Measurements from ENCODE around the gene MAB21L4. TPM values are rescaled to one million over a fixed set of nuclear protein-coding genes. Genes with fewer than 3 reads are reported as not detected.

MAB21L4 gene
- total RNA-seq, 1 donor from 2014 or later, result not detected

DNA sequence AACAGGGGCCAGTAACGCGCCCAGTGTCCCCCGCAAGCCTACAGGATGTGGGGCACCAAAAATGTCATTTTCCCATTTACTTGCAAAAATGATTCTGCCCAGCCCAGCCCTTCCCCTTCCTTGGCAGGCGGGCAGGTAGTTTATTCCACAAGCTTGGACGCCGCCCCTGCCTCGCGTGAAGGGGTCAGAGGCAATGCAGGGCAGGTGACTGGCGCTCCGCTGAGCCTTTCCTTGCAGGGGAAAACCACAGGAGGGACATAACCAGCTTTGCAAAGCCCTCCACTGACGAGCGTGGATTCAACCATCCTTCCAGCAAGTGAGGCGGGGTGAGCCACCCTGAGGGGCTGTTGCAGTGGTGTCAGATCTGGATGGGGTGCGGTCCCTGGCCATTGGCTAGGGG is 5.3 kb downstream of the MAB21L4 start:
- no peak overlapping the region for H3K27ac Mint-ChIP-seq (ENCODE audit: unreplicated experiment)
- no peaks in the 10 kb centered on the region for H3K36me3 Mint-ChIP-seq (ENCODE audit: low read depth)
- H3K9me3 Mint-ChIP-seq, result no peaks in the 10 kb centered on the region
- peaks cover 4% of the 10 kb centered on the region for H3K4me1 Mint-ChIP-seq
- no peaks in the 10 kb centered on the region for H3K27me3 Mint-ChIP-seq (ENCODE audit: low read depth)
- no peak for DNase-seq (ENCODE audit: low read depth, low spot score)
- TF ChIP-seq, protein P1, sequence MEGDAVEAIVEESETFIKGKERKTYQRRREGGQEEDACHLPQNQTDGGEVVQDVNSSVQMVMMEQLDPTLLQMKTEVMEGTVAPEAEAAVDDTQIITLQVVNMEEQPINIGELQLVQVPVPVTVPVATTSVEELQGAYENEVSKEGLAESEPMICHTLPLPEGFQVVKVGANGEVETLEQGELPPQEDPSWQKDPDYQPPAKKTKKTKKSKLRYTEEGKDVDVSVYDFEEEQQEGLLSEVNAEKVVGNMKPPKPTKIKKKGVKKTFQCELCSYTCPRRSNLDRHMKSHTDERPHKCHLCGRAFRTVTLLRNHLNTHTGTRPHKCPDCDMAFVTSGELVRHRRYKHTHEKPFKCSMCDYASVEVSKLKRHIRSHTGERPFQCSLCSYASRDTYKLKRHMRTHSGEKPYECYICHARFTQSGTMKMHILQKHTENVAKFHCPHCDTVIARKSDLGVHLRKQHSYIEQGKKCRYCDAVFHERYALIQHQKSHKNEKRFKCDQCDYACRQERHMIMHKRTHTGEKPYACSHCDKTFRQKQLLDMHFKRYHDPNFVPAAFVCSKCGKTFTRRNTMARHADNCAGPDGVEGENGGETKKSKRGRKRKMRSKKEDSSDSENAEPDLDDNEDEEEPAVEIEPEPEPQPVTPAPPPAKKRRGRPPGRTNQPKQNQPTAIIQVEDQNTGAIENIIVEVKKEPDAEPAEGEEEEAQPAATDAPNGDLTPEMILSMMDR (conservative IDR thresholded peaks at IDR 0.05), result no peak
- H3K4me3 Mint-ChIP-seq, result no peak overlapping the region

GRCh38 chr2:240889601-240890560 is 6.1 kb downstream of the MAB21L4 start:
- TF ChIP-seq, protein P1 (conservative IDR thresholded peaks at IDR 0.05), result no peak
- H3K36me3 Mint-ChIP-seq (ENCODE audit: low read depth), result no peaks in the 10 kb centered on the region
- DNase-seq (ENCODE audit: low read depth, low spot score), result no peak
- H3K27me3 Mint-ChIP-seq (ENCODE audit: low read depth), result no peaks in the 10 kb centered on the region
- H3K27ac Mint-ChIP-seq (ENCODE audit: unreplicated experiment), result no peak overlapping the region
- H3K4me1 Mint-ChIP-seq, result peaks cover 4% of the 10 kb centered on the region
- H3K4me3 Mint-ChIP-seq, result no peak overlapping the region
- H3K9me3 Mint-ChIP-seq, result no peaks in the 10 kb centered on the region

DNA sequence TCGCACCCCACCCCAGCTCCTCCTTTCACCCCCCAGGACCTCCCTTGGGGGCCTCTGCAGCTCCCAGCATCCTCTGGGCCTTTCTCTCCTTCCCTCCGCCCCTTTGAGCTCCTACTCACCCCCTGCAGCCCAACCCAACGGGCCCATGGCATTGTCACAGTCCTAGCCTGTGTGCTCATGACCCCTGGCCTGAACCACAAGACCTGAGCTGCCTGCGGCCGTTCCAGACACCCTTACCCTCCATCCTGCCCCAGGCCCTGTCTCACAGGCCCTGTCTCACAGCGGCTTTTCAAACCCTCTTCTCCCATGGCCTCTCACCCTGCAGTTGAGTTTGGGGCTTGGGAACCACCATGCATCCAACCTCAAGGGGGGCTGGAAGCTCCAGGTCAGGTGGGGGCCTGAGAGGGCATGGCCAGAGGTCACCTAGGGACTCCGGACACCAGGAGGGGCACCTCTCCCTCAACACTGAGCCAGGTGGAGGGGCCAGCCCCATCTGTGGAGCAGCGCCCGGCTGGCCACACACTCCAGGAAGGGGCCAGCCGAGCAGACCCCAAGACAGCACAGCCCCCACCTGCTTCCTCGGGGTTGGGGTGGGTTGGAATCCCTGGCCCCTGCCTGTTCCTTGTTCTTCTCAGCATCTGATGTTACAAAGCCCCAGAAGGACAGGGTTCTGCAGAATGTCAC is 6.9 kb downstream of the MAB21L4 start:
- Mint-ChIP-seq H3K27ac (ENCODE audit: unreplicated experiment) (no peak overlapping the region), H3K36me3 (ENCODE audit: low read depth) (no peaks in the 10 kb centered on the region), H3K27me3 (ENCODE audit: low read depth) (no peaks in the 10 kb centered on the region), H3K4me3 (no peak overlapping the region), H3K4me1 (peaks cover 4% of the 10 kb centered on the region), H3K9me3 (no peaks in the 10 kb centered on the region)
- no peak for DNase-seq (ENCODE audit: low read depth, low spot score)
- TF ChIP-seq, protein P1 (conservative IDR thresholded peaks at IDR 0.05), result no peak

DNA sequence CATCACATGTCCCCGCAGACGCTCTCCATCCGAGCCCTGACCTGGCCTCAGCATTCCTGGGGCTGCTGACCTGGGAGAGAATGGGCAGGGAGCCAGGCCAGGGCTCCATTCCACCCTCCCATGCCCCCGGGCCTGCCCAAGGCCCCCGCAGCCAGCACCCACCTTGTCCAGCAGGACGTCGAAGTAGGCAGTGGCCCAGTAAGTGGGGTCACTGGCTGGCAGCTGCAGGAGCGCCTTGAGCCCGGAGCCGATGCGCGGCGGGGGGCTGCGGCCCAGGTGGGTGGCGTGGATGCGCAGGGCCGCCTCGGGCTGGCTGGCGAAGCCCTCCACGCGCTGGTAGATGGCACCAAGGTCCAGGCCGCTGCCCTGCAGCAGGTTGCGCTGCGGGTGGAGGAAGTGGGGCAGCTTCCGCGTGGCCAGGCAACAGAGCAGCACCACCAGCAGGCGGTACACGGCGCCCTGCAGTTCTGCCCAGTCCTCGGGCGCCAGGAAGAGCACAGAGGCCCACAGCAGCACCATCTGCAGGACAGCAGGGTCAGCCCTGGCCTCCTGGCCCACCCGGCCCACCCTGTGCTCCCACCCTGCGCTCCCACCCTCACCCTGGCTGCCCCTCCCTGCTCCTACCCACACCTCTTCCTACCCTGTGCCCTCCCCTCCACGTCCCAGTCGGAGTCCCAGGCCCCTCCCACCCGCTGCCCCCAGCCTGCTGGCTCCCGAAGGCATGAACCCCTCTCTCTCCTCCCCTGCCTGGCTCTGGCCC is 7.6 kb downstream of the MAB21L4 start:
- Mint-ChIP-seq H3K4me3 (no peak overlapping the region), H3K4me1 (no peaks in the 10 kb centered on the region), H3K27ac (ENCODE audit: unreplicated experiment) (no peak overlapping the region), H3K9me3 (no peaks in the 10 kb centered on the region), H3K27me3 (ENCODE audit: low read depth) (no peaks in the 10 kb centered on the region), H3K36me3 (ENCODE audit: low read depth) (no peaks in the 10 kb centered on the region)
- TF ChIP-seq, protein P1 (conservative IDR thresholded peaks at IDR 0.05), result no peak
- DNase-seq (ENCODE audit: low read depth, low spot score), result no peak

DNA sequence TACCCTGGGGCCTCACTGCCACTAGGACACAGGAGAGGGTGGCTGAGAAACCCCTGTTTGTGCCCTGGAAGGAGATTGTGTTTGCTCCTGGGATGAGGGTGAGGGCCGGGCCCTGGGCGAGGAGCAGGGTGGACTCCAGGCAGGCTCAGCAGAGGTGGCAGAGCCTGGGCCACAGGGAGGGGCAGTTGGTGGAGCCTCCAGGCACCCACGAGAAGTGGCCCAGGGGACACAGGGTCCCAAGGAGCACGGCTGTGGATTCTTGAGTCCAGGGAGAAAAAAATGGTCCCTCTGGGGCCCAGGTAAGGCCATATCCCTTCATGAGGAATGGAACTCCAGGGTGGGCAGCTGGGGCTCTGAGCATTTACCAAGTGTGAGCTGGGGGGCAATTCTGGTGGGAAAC is 8.3 kb downstream of the MAB21L4 start:
- Mint-ChIP-seq H3K27me3 (ENCODE audit: low read depth) (no peaks in the 10 kb centered on the region), H3K4me1 (no peaks in the 10 kb centered on the region), H3K27ac (ENCODE audit: unreplicated experiment) (no peak overlapping the region), H3K4me3 (no peak overlapping the region), H3K9me3 (no peaks in the 10 kb centered on the region), H3K36me3 (ENCODE audit: low read depth) (no peaks in the 10 kb centered on the region)
- DNase-seq (ENCODE audit: low read depth, low spot score), result no peak
- TF ChIP-seq, protein P1 (conservative IDR thresholded peaks at IDR 0.05), result no peak

Measured in neural crest cell (in vitro differentiated cells).